ENCODE measurements around the gene HOXC10. TPM values are rescaled to one million over a fixed set of nuclear protein-coding genes. Genes with fewer than 3 reads are reported as not detected.
A peak's percentile ranks its signal among the peaks of the same experiment; 100 is the strongest.

The HOXC10 gene
- total and polyA plus RNA-seq, 12 donors: 0.34 to 4.5 (median 1.5) TPM; not detected in 3

GRCh38 chr12:54025499-54026405 is 40.8 kb downstream of the HOXC10 start:
- H3K36me3 ChIP-seq (replicated peaks in 1 of 2): no peaks in the 10 kb centered on the region
- H3K27me3 ChIP-seq: no peaks in the 10 kb centered on the region
- intact Hi-C loops (cut with DNase I): no loop called here
- peak overlapping the region in 3 of 5 donors; percentile 48 to 95 (median 83) for H3K27ac ChIP-seq
- TF ChIP-seq POLR2A (IDR thresholded peaks at IDR 0.05) (no peak), CTCF (IDR thresholded peaks at IDR 0.05) (no peak)
- WGBS, 4 donors: 46 to 69% (median 52%) methylated on average over 7 of the region's 7 CpGs
- H3K4me3 ChIP-seq: no peak overlapping the region
- peaks cover 6 to 25% of the 10 kb centered on the region in 2 donors for H3K4me1 ChIP-seq (replicated peaks in 1 of 2)
- peak in 1 of 7 donors; percentile 53 for DNase-seq
- H3K9me3 ChIP-seq (replicated peaks in 1 of 3): no peaks in the 10 kb centered on the region

GRCh38 chr12:54026640-54027441 is 41.9 kb downstream of the HOXC10 start:
- no peaks in the 10 kb centered on the region for H3K36me3 ChIP-seq (replicated peaks in 1 of 2)
- DNase-seq: no peak
- TF ChIP-seq CTCF (IDR thresholded peaks at IDR 0.05) (no peak), POLR2A (IDR thresholded peaks at IDR 0.05) (no peak)
- no peaks in the 10 kb centered on the region for H3K27me3 ChIP-seq
- no peak overlapping the region for H3K4me3 ChIP-seq
- peak overlapping the region in 3 of 5 donors; percentile 52 to 95 (median 83) for H3K27ac ChIP-seq
- peaks cover 6 to 34% of the 10 kb centered on the region in 2 donors for H3K4me1 ChIP-seq (replicated peaks in 1 of 2)
- no peaks in the 10 kb centered on the region for H3K9me3 ChIP-seq (replicated peaks in 1 of 3)
- intact Hi-C loops (cut with DNase I): no loop called here
- WGBS, 4 donors: 50 to 53% (median 53%) methylated on average over 19 to 22 of the region's 22 CpGs

GRCh38 chr12:54027442-54027786 is 42.5 kb downstream of the HOXC10 start:
- no peak for DNase-seq
- intact Hi-C loops (cut with DNase I): no loop called here
- H3K27me3 ChIP-seq: no peaks in the 10 kb centered on the region
- no peak for TF ChIP-seq CTCF (IDR thresholded peaks at IDR 0.05)
- no peak for TF ChIP-seq POLR2A (IDR thresholded peaks at IDR 0.05)
- H3K9me3 ChIP-seq (replicated peaks in 1 of 3): no peaks in the 10 kb centered on the region
- peak overlapping the region in 3 of 5 donors; percentile 52 to 95 (median 83) for H3K27ac ChIP-seq
- no peaks in the 10 kb centered on the region for H3K36me3 ChIP-seq (replicated peaks in 1 of 2)
- WGBS, 4 donors: 58 to 73% (median 64%) methylated on average over 3 of the region's 3 CpGs
- peak overlapping the region in 1 of 4 donors; percentile 1 for H3K4me3 ChIP-seq
- H3K4me1 ChIP-seq (replicated peaks in 1 of 2): peaks cover 6 to 40% of the 10 kb centered on the region in 2 donors

Measured in adrenal gland (tissue), 12 donors.